Right kidney (tissue), 1 donor: Measurements from ENCODE around the gene FADS2.

ENCODE experiments used
- DNase-seq: peaks from one replicate; pipeline ENCODE4 v3.0.0-alpha.2; 2016

The FADS2 gene

GRCh38 chr11:61817471-61818202 is 10.5 kb upstream of the FADS2 start:
- no peak for DNase-seq

GRCh38 chr11:61820174-61820573 is 7.9 kb upstream of the FADS2 start:
- no peak for DNase-seq

GRCh38 chr11:61826930-61827570 is 1.1 kb upstream of the FADS2 start:
- DNase-seq = no peak

- DNase-seq = peak; percentile 81
Observed at GRCh38 chr11:61828379-61828628, 204 bp downstream of the FADS2 start.

GRCh38 chr11:61828629-61829407 is 718 bp downstream of the FADS2 start:
- DNase-seq = peak; percentile 84

- peak; percentile 29 for DNase-seq
Observed at GRCh38 chr11:61829806-61830205, 1.7 kb downstream of the FADS2 start.

GRCh38 chr11:61830237-61831105 is 2.4 kb downstream of the FADS2 start:
- DNase-seq = peak; percentile 25

GRCh38 chr11:61832207-61832606 is 4.1 kb downstream of the FADS2 start:
- DNase-seq = no peak

- no peak for DNase-seq
Observed at GRCh38 chr11:61832754-61833153, 4.7 kb downstream of the FADS2 start.

- DNase-seq = no peak
Observed at GRCh38 chr11:61833471-61833870, 5.4 kb downstream of the FADS2 start.

GRCh38 chr11:61833926-61834277 is 5.8 kb downstream of the FADS2 start:
- DNase-seq = no peak

GRCh38 chr11:61834278-61835048 is 6.4 kb downstream of the FADS2 start:
- no peak for DNase-seq

GRCh38 chr11:61836193-61836592 is 8.1 kb downstream of the FADS2 start:
- DNase-seq = no peak

GRCh38 chr11:61837411-61838005 is 9.4 kb downstream of the FADS2 start:
- DNase-seq = no peak

GRCh38 chr11:61838501-61838900 is 10.4 kb downstream of the FADS2 start:
- DNase-seq = no peak

- no peak for DNase-seq
Observed at GRCh38 chr11:61838921-61839320, 10.8 kb downstream of the FADS2 start.

GRCh38 chr11:61839742-61840141 is 11.6 kb downstream of the FADS2 start:
- no peak for DNase-seq

- no peak for DNase-seq
Observed at GRCh38 chr11:61840371-61840770, 12.3 kb downstream of the FADS2 start.

- DNase-seq = no peak
Observed at GRCh38 chr11:61841636-61842527, 13.8 kb downstream of the FADS2 start.

GRCh38 chr11:61842528-61842820 is 14.4 kb downstream of the FADS2 start:
- DNase-seq = no peak
